Panc1 (cell line): Measurements from ENCODE around the gene ABCA7. TPM values are rescaled to one million over a fixed set of nuclear protein-coding genes. Genes with fewer than 3 reads are reported as not detected.
"Not testable (repeated sequence)": the region's sequence is repeated elsewhere in the genome, so short reads cannot be mapped to it uniquely, and the experiment has no call there.

Experiments
- ATAC-seq: fragments of 200-7000 bp; cut with Tn5 transposase; 2 replicates; pipeline ENCODE4 v1.9.1; 2020; ENCODE audit warnings: mild to moderate bottlenecking, moderate library complexity
- BruUV-seq: library from RNA; stranded (reverse); fragments of 400-500 nt; replicated peaks from 2 replicates; lab custom pipeline; 2021; lab: Mats Ljungman, UMichigan
- CTCF ChIA-PET: fragments of 300-600 bp; sonication (Branson Sonifier 250); formaldehyde crosslinking; loops from one replicate; lab custom pipeline; 2022; ENCODE audit warnings: antibody characterized with exemption; lab: Charles Lee
- POLR2A ChIA-PET: fragments of 300-600 bp; sonication (Branson Sonifier 250); formaldehyde crosslinking; loops from one replicate; lab custom pipeline; 2022; ENCODE audit warnings: antibody characterized with exemption; lab: Charles Lee
- DNase-seq: peaks from one replicate; pipeline ENCODE4 v3.0.0-alpha.2; 2010; ENCODE audit warnings: low read depth, low spot score
- H3K27ac ChIP-seq: 2 replicates; pipeline ENCODE4 v1.5.1; 2011; ENCODE audit warnings: mild to moderate bottlenecking, low read length, inconsistent platforms
- H3K27me3 ChIP-seq: fragments of 200-500 bp; sonication (Bioruptor generic); 2 replicates; pipeline ENCODE4 v1.6.0; 2014; ENCODE audit warnings: low read length, inconsistent platforms; ENCODE audit not compliant: control insufficient read depth, insufficient read depth
- H3K36me3 ChIP-seq: fragments of 200-500 bp; sonication (Bioruptor generic); 2 replicates; pipeline ENCODE4 v1.5.1; 2014; ENCODE audit warnings: inconsistent platforms, mild to moderate bottlenecking, low read length, moderate library complexity; ENCODE audit not compliant: control insufficient read depth, insufficient read depth
- H3K4me1 ChIP-seq: 2 replicates; pipeline ENCODE4 v1.5.1; 2011; ENCODE audit warnings: inconsistent platforms, mild to moderate bottlenecking, low read length, moderate library complexity; ENCODE audit not compliant: control insufficient read depth, insufficient read depth
- H3K4me3 ChIP-seq, 2 experiments: 2 replicates each; pipeline ENCODE4 v1.5.1; 2011 to 2012; ENCODE audit warnings: low read depth in 2 of 2, low read length in 2 of 2, mild to moderate bottlenecking in 2 of 2, inconsistent platforms in 1 of 2, moderate library complexity in 1 of 2
- H3K9me3 ChIP-seq: fragments of 200-500 bp; sonication (Bioruptor generic); 2 replicates; pipeline ENCODE4 v1.5.1; 2014; ENCODE audit warnings: low read depth, mild to moderate bottlenecking, inconsistent platforms, low read length, moderate library complexity; ENCODE audit not compliant: control insufficient read depth, insufficient read depth
- POLR2AphosphoS5 ChIP-seq: IDR thresholded peaks from 2 replicates; pipeline ENCODE4 v1.6.1; 2012; ENCODE audit warnings: mild to moderate bottlenecking, low read depth, low read length, moderate library complexity
- REST ChIP-seq, 2 experiments: IDR thresholded peaks; 2 replicates each; pipeline ENCODE4 v1.6.1; 2011 to 2012; ENCODE audit warnings: low read depth in 2 of 2, control low read depth in 1 of 2, low read length in 1 of 2, mild to moderate bottlenecking in 1 of 2, moderate library complexity in 1 of 2; ENCODE audit not compliant: insufficient read depth in 1 of 2
- SIN3A ChIP-seq: IDR thresholded peaks from 2 replicates; pipeline ENCODE4 v1.6.1; 2012; ENCODE audit warnings: low read depth, mild to moderate bottlenecking, low read length, moderate library complexity, borderline replicate concordance; ENCODE audit not compliant: insufficient read depth
- TCF7L2 ChIP-seq: IDR thresholded peaks from 2 replicates; pipeline ENCODE4 v1.6.1; 2011; ENCODE audit warnings: mild to moderate bottlenecking, low read depth, low read length, inconsistent platforms
- in situ Hi-C: cut with HindIII; loops from 2 replicates; pipeline ENCODE4 v1.10.0; 2016; ENCODE audit warnings: low sequenced_read_pairs, low pct_unique_long_range_greater_than_20kb
- intact Hi-C: fragments of 100-400 bp; cut with micrococcal nuclease; formaldehyde crosslinking; loops from one replicate; pipeline ENCODE4 v1.10.0; 2022; ENCODE audit not compliant: unreplicated experiment
- total RNA-seq: library from RNA; stranded (reverse); gene quantifications from one replicate; pipeline ENCODE4 v1.2.1, GENCODE V29; 2021; ENCODE audit not compliant: unreplicated experiment
- TF ChIP-seq, protein P1 (sequence below): fragments of 450-650 bp; IDR thresholded peaks from 2 replicates; pipeline ENCODE4 v1.5.1; 2017; ENCODE audit warnings: mild to moderate bottlenecking

ABCA7 gene
- total RNA-seq, 1 experiment from 2014 or later: 47.5 TPM

GRCh38 chr19:1113986-1114483, 74.1 kb downstream of the ABCA7 start:
- Histone ChIP-seq H3K4me1 (peaks cover 29% of the 10 kb centered on the region), H3K27ac (peak overlapping the region; percentile 78), H3K4me3 (no peak overlapping the region), H3K36me3 (no peaks in the 10 kb centered on the region), H3K9me3 (no peaks in the 10 kb centered on the region), H3K27me3 (no peaks in the 10 kb centered on the region)
- in situ Hi-C loops (no loop called here), intact Hi-C loops (no loop called here)
- ChIA-PET CTCF (interaction anchor here (0.6 kb wide), 2 partner anchors 57 to 58 kb away, joined by 3 to 5 read pairs; no protein-coding TSS in a partner anchor), POLR2A (no interaction called here)
- no peak for TF ChIP-seq REST (IDR thresholded peaks at IDR 0.05; ENCODE audit: insufficient read depth in 1 of 2, low read depth in 2 of 2, low read length in 1 of 2)
- no peak; the same call in 1 of the 2 replicates for TF ChIP-seq POLR2AphosphoS5
- no peak for TF ChIP-seq TCF7L2
- TF ChIP-seq, protein P1, sequence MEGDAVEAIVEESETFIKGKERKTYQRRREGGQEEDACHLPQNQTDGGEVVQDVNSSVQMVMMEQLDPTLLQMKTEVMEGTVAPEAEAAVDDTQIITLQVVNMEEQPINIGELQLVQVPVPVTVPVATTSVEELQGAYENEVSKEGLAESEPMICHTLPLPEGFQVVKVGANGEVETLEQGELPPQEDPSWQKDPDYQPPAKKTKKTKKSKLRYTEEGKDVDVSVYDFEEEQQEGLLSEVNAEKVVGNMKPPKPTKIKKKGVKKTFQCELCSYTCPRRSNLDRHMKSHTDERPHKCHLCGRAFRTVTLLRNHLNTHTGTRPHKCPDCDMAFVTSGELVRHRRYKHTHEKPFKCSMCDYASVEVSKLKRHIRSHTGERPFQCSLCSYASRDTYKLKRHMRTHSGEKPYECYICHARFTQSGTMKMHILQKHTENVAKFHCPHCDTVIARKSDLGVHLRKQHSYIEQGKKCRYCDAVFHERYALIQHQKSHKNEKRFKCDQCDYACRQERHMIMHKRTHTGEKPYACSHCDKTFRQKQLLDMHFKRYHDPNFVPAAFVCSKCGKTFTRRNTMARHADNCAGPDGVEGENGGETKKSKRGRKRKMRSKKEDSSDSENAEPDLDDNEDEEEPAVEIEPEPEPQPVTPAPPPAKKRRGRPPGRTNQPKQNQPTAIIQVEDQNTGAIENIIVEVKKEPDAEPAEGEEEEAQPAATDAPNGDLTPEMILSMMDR: no peak
- no peak for TF ChIP-seq SIN3A
- ATAC-seq (no peak), DNase-seq (no peak)
- no TSS peak for BruUV-seq

- intact Hi-C loops, H3K27ac ChIP-seq, POLR2A ChIA-PET, ATAC-seq, CTCF ChIA-PET, H3K27me3 ChIP-seq, BruUV-seq, H3K9me3 ChIP-seq, DNase-seq, in situ Hi-C loops, H3K36me3 ChIP-seq, H3K4me3 ChIP-seq: not testable (repeated sequence)
- H3K4me1 ChIP-seq: peaks cover 29% of the 10 kb centered on the region
Measured at GRCh38 chr19:1114728-1115127, 74.8 kb downstream of the ABCA7 start.

Other genes starting within 250 kb of the ABCA7 start
- 515 TPM for gene PTBP1, start 242.7 kb upstream of the ABCA7 start, total RNA-seq
- 63.7 TPM for gene PLPPR3, start 218.2 kb upstream of the ABCA7 start, total RNA-seq
- 5.8 TPM for gene AZU1, start 212.3 kb upstream of the ABCA7 start, total RNA-seq
- 1.5 TPM for gene PRTN3, start 199.1 kb upstream of the ABCA7 start, total RNA-seq
- gene ELANE, start 187.8 kb upstream of the ABCA7 start, total RNA-seq: 0.57 TPM
- 9.9 TPM for gene CFD, start 180.4 kb upstream of the ABCA7 start, total RNA-seq
- 39.5 TPM for gene MED16, start 146.9 kb upstream of the ABCA7 start, total RNA-seq
- not detected for gene RNU6-9, start 146.6 kb upstream of the ABCA7 start, total RNA-seq
- 43.5 TPM for gene R3HDM4, start 126.9 kb upstream of the ABCA7 start, total RNA-seq
- 0.92 TPM for gene KISS1R, start 122.8 kb upstream of the ABCA7 start, total RNA-seq
- 28.9 TPM for gene ARID3A, start 114.1 kb upstream of the ABCA7 start, total RNA-seq
- 44.0 TPM for gene WDR18, start 55.8 kb upstream of the ABCA7 start, total RNA-seq
- 4.6 TPM for gene GRIN3B, start 39.7 kb upstream of the ABCA7 start, total RNA-seq
- 193 TPM for gene TMEM259, start 19.0 kb upstream of the ABCA7 start, total RNA-seq
- gene RNU6-2, start 18.6 kb upstream of the ABCA7 start, total RNA-seq: not detected
- 203 TPM for gene CNN2, start 13.5 kb upstream of the ABCA7 start, total RNA-seq
- gene ARHGAP45, start 27.1 kb downstream of the ABCA7 start, total RNA-seq: 27.8 TPM
- 279 TPM for gene POLR2E, start 55.3 kb downstream of the ABCA7 start, total RNA-seq
- gene GPX4, start 63.9 kb downstream of the ABCA7 start, total RNA-seq: 577 TPM
- 101 TPM for gene SBNO2, start 134.2 kb downstream of the ABCA7 start, total RNA-seq
- 116 TPM for gene STK11, start 165.7 kb downstream of the ABCA7 start, total RNA-seq
- gene CBARP, start 197.9 kb downstream of the ABCA7 start, total RNA-seq: 14.5 TPM
- 218 TPM for gene ATP5F1D, start 201.6 kb downstream of the ABCA7 start, total RNA-seq
- gene MIDN, start 208.5 kb downstream of the ABCA7 start, total RNA-seq: 118 TPM
- gene CIRBP, start 229.2 kb downstream of the ABCA7 start, total RNA-seq: 66.6 TPM
- 133 TPM for gene FAM174C, start 235.4 kb downstream of the ABCA7 start, total RNA-seq
- 7.8 TPM for gene EFNA2, start 245.8 kb downstream of the ABCA7 start, total RNA-seq